Rectal smooth muscle tissue (tissue), 1 donor: ENCODE data around the gene VCL.
"Not testable (repeated sequence)": the region's sequence is repeated elsewhere in the genome, so short reads cannot be mapped to it uniquely, and the experiment has no call there.

Experiments
- H3K27ac ChIP-seq: one replicate; pipeline ENCODE4 v1.7.0; 2013; ENCODE audit warnings: low read depth, low read length, inconsistent platforms
- H3K27me3 ChIP-seq: one replicate; pipeline ENCODE4 v1.7.0; 2013; ENCODE audit warnings: low read length; ENCODE audit not compliant: control insufficient read depth, insufficient read depth
- H3K36me3 ChIP-seq: one replicate; pipeline ENCODE4 v1.7.0; 2013; ENCODE audit warnings: low read length; ENCODE audit not compliant: control insufficient read depth, insufficient read depth
- H3K4me1 ChIP-seq: one replicate; pipeline ENCODE4 v1.7.0; 2013; ENCODE audit warnings: low read length; ENCODE audit not compliant: control insufficient read depth, insufficient read depth
- H3K4me3 ChIP-seq: one replicate; pipeline ENCODE4 v1.7.0; 2013; ENCODE audit warnings: low read length
- H3K9ac ChIP-seq: one replicate; pipeline ENCODE4 v1.7.0; 2013; ENCODE audit warnings: low read length

Gene VCL

DNA sequence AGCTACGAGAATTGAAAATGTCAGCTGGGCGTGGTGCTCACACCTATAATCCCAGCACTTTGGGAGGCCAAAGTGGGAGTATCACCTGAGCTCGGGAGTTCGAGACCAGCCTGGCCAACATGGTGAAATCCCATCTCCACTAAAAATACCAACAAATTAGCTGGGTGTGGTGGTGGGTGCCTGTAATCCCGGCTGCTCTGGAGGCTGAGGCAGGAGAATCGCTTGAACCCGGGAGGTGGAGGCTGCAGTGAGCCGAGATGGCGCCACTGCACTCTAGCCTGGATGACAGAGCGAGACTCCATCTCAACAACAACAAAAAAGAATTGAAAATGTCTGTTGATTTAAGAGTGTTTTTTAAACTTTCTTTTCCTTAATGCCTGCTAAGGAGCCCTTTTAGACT lies 149.1 kb downstream of the VCL start:
- H3K27me3 ChIP-seq, H3K4me3 ChIP-seq, H3K36me3 ChIP-seq, H3K27ac ChIP-seq, H3K9ac ChIP-seq: not testable (repeated sequence)
- H3K4me1 ChIP-seq: peaks cover 25% of the 10 kb centered on the region

DNA sequence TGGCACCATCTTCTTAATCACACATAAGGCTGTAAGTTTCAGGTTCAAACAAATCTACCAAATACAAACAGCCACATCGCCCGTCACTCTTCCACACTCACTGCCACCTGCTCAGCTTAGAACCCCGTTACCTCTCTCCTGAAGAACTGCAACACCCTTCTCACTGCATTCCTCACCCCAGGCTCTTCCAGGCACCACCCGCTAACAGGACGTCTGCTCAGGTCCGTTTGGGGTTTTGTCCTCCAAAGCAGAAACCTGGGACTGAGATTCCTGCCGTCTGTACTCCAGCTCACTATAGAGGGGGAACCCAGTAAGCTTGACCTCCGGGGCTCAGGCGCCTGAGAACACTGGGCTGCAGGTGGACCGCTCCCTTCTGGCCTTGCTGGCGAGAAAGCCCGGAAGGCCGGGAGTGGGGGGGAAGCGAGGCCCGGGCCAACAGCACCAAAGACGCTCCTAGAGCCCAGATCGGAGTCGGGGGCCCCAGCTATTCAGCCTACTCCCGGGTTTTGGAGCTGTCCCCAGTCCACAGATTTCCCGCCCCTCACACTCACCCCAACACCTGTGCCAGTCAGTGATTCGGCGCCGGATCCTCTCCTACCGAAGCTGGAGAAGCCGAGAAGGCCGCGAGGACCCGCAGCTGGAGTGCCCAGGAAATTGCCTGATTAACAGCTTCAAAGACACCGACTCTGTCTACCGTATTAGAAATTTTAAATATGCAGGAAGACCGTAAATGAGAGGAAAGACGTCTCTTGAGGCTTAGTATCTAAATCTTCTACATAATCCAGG lies 152.5 kb downstream of the VCL start, which contains the start of gene AP3M1:
AP3M1 (minus strand) TSS at position 625 of the 786 bp plus-strand sequence. CDS start 12,449 bp downstream, outside the sequence.
- H3K27ac ChIP-seq: peak within 1 kb of the TSS; percentile 84

DNA sequence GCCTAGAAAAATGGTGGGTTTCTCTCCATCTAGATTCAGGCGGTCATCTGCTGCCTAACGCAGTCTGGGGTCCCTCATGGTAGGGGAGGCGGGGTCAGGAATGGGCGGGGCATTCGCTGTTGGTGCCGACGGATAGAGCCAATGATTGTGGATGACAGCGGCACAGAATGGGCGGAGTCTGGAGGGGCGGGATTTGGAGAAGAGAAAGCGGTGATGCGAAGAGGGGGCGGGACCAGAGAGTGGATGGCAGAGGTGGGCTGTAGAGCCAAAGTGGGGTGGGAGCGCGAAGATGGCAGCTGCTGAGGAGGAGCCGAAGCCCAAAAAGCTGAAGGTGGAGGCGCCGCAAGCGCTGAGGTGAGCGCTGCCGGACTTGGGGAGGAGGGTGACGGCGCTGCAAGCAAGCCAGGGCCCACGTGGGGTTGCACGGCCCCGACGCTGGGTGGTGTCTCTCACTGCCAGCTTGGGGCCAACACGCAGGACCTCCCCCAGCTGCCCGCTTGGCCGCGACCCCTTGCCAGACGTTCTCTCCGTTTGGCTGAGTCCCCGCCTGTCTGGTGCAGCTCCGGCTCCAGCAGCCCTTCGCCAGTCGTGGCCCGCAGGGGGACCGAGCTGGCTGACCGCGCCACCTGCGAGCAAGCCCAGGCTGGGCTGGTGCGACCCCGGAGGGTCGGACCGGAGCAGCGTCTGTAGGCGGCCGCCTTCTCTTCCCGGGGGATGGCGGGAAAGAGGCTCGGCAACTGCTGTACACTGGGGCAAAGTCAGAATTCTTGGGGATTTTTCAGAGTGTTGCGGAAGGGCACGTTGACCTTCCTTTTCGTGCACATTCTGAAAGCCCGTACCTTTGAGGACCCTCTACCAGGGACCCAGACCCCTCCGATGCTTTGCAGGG lies 153.3 kb downstream of the VCL start, which contains the start of gene ADK:
ADK (plus strand) TSS at position 232 of the 889 bp plus-strand sequence; CDS start at position 290, 58 bp downstream.
- H3K27ac ChIP-seq: peak within 1 kb of the TSS; percentile 84
- H3K36me3 ChIP-seq: no peaks in the 10 kb centered on the region
- H3K4me3 ChIP-seq: peak within 1 kb of the TSS; percentile 96
- H3K9ac ChIP-seq: peak within 1 kb of the TSS; percentile 89
- H3K4me1 ChIP-seq: peaks cover 17% of the 10 kb centered on the region
- H3K27me3 ChIP-seq: no peaks in the 10 kb centered on the region

More for the DNA sequence above, 152.5 kb downstream of the VCL start, which contains the start of gene AP3M1:
- Histone ChIP-seq H3K36me3 (no peaks in the 10 kb centered on the region), H3K4me3 (peak within 1 kb of the TSS; percentile 96), H3K27me3 (no peaks in the 10 kb centered on the region), H3K4me1 (peaks cover 25% of the 10 kb centered on the region), H3K9ac (peak within 1 kb of the TSS; percentile 89)

DNA sequence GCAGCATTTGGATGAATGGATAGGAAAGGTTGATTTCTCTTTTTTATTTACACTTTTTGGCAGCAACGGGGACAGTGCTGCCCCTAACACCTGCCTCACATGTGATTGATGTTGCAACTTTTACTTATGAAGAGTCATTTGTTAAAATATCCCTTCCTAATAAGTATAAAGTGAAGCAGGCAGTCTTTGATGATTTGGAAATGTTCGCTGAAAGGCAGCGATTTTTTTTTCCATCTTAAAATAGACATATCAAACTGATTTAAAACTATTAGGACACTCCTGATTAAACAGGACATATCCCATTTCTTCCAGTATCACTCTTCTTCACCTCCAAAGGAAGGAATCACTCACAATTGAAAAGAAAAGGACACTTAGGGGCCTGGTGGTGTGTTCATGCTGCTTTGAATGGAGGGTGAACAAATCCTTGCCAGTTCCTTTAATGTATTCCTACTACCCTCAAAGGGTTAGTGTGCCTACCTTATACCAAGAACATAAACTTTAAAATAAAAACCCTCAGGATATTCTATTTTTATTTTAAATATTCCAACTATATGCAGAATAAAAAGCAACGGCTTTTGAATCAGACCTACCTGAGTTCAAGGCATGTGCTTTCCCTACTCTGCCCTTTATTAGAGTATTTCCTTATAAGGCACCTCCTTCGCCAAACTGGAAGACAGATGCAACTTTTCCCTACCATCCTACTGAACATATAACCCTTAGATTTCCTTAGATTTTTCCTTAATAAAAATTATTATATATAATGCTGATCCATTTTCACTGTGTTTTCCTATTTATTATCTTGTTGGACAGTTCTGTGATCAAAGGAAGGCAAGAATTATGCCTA lies 154.2 kb downstream of the VCL start:
- Histone ChIP-seq H3K36me3 (no peaks in the 10 kb centered on the region), H3K9ac (peak overlapping the region; percentile 7), H3K4me1 (peaks cover 18% of the 10 kb centered on the region), H3K27ac (peak overlapping the region; percentile 84), H3K27me3 (no peaks in the 10 kb centered on the region), H3K4me3 (peak overlapping the region; percentile 96)

DNA sequence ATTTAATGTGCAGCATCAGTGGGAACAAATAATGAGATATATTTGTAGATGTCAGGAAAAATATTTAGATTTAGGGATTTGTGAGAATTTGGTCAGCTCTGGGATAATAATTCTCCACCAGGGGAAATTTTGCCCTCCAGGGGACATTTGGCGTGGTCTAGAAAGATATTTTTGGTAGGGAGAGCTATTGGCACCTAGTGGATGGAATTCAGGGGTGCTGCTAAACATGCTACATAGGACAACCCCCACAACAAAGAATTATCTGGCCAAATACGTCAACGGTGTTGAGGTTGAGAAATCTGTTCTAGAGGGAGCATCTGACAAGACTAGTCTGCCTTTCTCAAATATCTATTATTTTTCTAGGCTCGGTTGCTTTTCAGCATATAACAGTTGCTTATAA lies 155.2 kb downstream of the VCL start:
- Histone ChIP-seq H3K4me3 (no peak overlapping the region), H3K27me3 (no peaks in the 10 kb centered on the region), H3K36me3 (no peaks in the 10 kb centered on the region), H3K27ac (no peak overlapping the region), H3K4me1 (peaks cover 18% of the 10 kb centered on the region), H3K9ac (no peak overlapping the region)

DNA sequence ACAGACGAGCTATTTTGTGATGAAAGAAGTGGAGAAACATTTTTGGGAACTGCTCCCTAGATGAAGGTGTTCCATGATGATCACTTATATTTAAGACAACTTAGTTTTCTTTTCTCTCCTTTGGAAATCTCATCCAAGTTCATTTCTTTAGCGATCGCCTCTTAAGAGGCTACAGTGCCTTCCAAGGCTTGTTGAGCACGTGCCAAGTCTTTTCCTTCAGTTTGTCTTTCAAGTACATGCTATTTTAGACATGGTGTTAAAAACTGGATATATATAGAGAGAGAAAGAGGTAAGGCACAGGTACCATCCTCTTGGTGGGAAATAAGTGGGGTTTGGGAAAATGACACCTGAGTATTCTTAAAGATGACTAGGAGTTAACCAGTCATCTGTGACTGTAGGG lies 155.8 kb downstream of the VCL start:
- Histone ChIP-seq H3K9ac (no peak overlapping the region), H3K4me1 (peaks cover 18% of the 10 kb centered on the region), H3K27me3 (no peaks in the 10 kb centered on the region), H3K4me3 (no peak overlapping the region), H3K27ac (no peak overlapping the region), H3K36me3 (no peaks in the 10 kb centered on the region)

DNA sequence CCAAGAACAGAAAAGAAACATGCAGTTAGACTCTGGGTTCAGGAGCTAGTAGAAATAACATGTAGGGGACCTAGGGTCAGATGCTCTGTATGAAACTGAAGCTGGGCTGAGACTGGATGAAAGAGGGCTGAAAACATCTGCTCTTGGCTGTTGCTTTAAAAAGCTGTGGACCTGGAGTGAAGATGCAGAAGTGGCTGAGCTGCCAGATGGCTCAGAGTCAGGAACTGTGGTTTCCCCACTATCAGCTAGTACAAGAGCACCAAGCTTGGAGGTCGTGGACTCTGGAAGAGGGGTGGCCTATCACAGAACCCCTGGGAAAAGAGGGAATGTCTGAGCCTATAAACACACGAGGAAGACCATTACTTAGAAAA lies 159.0 kb downstream of the VCL start:
- no peak overlapping the region for H3K4me3 ChIP-seq
- no peaks in the 10 kb centered on the region for H3K36me3 ChIP-seq
- H3K4me1 ChIP-seq: peaks cover 7% of the 10 kb centered on the region
- H3K27me3 ChIP-seq: no peaks in the 10 kb centered on the region
- H3K27ac ChIP-seq: no peak overlapping the region
- H3K9ac ChIP-seq: no peak overlapping the region

DNA sequence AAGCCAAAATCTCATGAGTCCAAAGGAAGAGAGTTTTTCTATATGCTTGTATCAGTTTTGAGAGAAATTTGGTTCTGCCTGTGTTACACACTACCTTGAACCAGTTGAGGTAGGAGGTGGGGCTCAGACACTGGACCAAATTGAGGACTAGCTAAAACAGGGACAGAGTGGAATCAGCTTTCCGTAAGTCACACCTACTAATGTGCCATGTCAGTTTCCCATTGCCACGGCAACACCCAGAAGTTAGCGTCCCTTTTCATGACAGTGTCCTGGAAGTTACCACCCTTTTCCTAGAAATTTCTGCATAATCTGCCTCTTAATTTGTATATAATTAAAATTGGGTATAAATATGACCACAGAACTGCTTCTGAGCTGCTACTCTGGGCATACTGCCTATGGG lies 162.1 kb downstream of the VCL start:
- Histone ChIP-seq H3K27me3 (no peaks in the 10 kb centered on the region), H3K4me3 (no peak overlapping the region), H3K9ac (no peak overlapping the region), H3K4me1 (peaks cover 4% of the 10 kb centered on the region), H3K27ac (no peak overlapping the region), H3K36me3 (no peaks in the 10 kb centered on the region)

DNA sequence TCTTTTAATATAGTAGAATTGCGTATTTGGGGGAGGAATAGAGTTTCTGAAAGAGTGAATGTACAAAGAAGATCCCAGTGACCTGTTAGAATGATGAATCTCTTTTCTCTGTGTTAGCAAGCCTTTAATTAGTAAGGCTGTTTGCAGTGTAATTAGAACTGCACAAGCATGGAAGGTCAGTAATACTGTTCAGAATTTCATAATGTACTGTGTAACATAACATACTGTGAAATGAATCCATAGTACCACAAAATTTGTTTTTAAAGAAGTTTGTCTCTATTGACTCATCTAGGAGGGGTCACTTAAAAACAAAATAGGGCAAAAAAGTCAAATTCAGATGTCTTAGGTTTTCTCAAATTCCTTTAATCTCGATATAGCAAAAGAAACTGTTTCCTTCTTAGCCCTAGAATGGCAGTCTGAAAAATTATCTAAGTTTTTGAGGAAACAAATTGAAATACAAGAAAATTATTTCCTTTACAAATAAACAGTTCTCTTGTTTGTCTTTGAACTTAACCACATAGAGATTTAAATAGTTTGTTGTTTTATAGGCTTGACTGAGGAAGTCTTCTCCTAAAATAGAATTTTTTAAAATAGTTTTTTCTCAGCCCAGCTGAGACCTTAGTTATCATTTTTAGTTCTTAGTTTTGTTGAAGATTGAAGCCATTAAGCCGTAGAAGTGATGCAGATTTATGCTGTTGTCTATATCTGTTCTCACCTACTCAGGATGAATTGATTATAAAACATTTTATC lies 165.6 kb downstream of the VCL start:
- no peak overlapping the region for H3K4me3 ChIP-seq
- no peaks in the 10 kb centered on the region for H3K4me1 ChIP-seq
- no peaks in the 10 kb centered on the region for H3K27me3 ChIP-seq
- H3K9ac ChIP-seq: no peak overlapping the region
- no peaks in the 10 kb centered on the region for H3K36me3 ChIP-seq
- H3K27ac ChIP-seq: no peak overlapping the region

DNA sequence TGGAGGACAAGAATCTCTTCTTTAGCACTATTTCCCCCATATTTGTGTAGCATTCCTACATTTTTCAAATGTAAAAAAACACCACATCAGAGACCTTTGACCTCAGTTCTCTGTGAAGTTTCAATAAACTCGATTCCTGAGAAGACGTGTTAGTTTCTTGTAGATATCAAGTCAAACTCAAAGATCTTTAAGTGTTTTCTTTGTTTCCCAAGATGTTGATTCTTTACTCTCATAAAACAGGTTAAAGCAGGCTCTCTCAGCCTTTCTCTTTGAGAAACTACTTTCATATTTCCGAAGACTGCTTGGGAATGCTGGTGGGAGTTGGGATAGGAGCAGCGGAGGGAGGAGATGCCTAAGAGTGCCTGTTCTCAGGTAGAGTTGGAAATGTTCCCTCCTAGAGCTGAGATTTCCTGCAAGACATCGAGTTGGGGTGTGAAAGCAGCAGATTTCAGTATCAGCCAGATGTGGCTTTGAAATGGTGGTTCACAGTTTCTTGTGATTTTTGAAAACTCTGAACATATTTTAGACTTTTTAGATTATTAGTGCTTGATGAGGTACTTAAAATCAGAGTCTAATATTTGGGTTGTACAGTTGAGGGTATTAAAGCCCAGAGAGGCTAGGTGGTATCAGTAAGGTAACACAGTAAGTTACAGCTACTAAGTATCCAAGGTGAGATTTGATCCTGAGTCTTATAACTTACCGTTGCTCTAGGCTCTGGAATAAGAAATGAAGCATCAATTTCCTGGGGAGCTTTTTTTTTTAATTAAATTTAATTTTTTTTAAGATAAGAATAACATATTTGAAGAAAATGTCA lies 167.0 kb downstream of the VCL start:
- Histone ChIP-seq H3K4me3 (no peak overlapping the region), H3K36me3 (no peaks in the 10 kb centered on the region), H3K27me3 (no peaks in the 10 kb centered on the region), H3K27ac (no peak overlapping the region), H3K9ac (no peak overlapping the region), H3K4me1 (no peaks in the 10 kb centered on the region)

DNA sequence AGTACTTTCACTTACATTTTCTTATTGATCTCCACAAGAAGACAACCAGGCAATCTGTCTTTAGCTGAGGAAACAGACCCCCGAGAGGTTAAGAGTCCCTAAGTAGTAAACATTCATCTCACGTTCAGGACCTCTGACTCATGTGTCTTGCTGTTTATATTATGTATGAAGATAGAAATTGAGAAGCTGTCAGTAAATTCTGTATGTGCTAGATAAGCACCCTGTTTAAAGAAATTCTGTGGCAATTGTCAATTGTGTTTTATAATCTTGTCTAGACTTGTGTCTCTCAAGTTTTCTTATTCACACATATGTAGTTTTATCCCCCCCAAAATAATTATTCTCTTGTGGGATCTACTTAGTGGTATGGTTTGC lies 167.6 kb downstream of the VCL start:
- H3K4me1 ChIP-seq: no peaks in the 10 kb centered on the region
- H3K27me3 ChIP-seq: no peaks in the 10 kb centered on the region
- no peak overlapping the region for H3K9ac ChIP-seq
- no peak overlapping the region for H3K4me3 ChIP-seq
- no peak overlapping the region for H3K27ac ChIP-seq
- no peaks in the 10 kb centered on the region for H3K36me3 ChIP-seq
